Right kidney (tissue), 1 donor: Measurements from ENCODE around the gene RDX.
"Not testable (repeated sequence)": the region's sequence is repeated elsewhere in the genome, so short reads cannot be mapped to it uniquely, and the experiment has no call there.

Experiments used
- DNase-seq: peaks from one replicate; pipeline ENCODE4 v3.0.0-alpha.2; 2016

Gene RDX

DNA sequence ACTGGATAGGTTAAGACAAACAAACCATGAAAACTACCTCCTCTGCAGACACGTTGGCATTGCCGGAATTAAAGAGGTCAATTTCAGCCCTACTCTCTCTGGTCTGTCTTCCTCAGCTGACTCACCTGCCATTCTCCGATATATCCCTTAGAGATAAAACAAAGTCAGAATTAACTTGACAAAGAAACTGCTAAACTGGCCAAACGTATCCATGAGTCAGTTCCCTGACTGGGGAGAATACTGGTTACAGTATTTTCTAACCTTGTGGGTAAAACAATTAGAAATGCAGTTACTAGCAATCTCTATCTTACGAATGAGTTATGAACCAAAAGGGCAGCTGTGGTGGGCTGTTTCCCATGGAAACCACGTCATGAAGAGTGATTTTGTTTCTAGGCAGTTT, 96.2 kb downstream of the RDX start:
- no peak for DNase-seq

DNA sequence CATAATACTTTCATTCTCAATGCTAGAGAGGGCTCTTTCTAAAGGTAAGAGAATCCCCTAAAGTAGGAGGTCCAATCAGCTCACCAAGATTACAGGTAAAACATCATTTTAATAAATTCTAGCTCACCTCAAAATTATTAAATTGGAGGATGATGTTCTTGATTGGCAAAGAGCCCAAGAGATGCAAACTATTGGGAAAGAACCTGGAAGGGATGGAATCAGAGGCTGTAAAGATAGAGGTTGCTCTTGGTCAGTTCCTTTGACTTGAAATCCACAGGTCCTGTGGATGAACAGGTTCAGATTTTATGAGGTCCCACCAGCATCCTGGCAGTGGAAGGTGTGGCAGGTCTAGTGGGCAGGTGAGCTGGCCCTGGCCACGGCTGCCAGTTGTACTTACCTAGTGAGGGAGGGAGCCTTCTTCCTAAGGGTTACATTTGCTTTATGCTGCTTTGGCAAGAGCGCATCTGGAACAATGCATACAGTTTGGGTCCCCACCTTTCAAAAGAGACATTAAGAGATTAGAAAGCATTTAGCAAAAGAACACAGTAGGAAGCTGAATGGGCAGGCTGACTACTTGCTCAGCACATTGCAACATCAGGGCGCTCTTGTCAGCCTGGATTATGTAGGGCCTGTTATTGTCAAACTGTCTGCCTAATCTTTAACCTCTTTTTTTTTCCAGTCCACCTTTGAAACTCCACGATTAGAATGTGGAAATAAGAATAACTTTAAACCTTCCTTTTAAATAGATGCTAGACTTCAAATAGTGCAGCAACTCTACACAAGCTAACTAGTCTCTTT, 97.0 kb downstream of the RDX start:
- DNase-seq: no peak

DNA sequence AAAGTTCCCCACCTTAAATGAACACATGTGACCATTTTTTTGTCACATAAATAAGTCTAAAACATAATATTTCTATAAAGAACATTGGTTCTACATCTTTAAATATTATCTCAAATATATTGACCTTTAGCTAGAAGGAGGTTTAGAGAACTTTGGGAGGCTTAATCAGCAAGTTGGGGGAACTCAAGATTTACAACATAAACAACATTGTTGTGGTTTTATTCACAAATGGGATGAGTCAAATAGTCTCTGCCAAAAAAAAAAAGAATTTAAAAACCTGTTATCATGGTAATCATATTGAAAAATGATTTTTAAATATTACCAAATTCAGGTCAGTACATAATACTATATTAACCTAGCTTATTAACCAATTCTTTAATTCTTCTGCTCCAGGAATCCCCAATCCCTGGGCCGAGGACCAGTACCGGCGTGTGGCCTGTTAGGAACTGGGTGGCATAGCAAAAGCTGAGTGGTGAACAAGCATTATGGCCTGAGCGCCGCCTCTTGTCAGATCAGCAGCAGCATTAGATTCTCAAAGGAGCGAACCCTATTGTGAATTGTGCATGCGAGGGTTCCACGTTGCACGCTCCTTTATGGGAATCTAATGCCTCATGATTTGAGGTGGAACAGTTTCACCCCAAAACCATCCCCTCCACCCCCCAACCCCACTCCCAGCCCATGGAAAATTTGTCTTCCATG, 98.2 kb downstream of the RDX start:
- DNase-seq: no peak

DNA sequence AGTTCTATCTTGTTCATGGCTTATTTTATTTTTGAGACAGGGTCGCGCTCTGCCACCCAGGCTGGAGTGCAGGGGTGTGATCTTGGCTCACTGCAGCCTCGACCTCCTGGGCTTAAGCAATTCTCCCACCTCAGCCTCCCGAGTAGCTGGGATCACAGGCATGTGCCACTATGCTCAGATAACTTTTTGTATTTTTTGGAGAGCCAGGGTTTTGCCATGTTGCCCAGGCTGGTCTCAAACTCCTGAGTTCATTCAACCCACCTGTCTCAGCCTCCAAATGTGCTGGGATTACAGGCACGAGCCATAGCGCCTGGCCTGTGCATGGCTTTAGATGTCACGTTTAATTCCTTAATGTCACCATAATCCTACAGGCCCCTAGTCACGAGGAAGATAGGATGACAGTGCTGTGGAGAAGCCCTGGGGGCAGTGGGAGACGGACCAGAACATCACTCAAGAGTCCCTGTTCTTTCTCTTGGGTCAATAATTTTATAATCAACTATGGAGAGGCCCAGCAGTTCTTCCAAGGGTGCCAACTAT, 99.5 kb downstream of the RDX start:
- DNase-seq: no peak

DNA sequence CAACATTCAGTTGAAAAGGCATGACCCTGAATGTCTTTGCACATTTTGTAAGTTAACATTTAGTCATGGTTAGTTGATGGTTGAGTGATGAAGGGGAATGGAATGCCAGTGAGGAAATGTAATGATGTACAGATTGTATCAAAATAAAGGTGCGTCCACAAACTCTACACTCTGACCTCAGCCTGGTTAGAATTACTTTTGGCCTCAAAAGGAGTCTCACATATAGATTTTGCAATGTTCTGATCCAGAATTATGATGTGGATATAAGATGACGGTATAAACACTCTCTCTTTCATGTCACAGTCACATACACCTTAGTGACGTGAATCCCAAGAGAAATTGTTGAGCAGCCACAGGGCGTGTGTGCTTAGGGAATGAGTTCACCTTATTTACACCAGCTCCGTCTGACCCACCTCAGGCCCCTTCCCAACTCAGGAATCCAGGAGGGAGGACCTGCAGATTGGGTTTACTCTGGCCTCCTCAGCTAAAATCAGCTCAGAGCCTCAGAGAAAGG, 100.1 kb downstream of the RDX start:
- DNase-seq: no peak

DNA sequence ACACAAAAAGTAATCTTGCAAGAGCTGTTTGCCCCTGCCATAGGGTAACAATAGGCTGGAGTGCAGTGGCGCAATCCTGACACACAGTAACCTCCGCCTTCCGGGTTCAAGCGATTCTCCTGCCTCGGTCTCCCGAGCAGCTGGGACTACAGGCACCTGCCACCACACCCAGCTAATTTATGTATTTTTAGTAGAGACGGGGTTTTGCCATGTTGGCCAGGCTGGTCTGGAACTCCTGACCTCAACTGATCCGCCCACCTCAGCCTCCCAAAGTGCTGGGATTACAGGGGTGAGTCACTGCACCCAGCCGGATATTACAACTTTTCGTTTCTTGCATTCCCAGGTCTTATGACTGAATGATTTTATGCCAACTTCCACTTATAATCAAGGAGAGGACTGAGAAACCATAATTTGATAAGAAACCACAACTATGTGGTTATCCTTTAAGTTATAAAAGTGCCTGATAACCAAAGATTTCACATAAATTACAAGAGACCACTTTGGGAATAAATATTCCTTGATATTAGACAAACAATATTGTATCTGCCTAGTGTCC, 102.1 kb downstream of the RDX start:
- DNase-seq: not testable (repeated sequence)

DNA sequence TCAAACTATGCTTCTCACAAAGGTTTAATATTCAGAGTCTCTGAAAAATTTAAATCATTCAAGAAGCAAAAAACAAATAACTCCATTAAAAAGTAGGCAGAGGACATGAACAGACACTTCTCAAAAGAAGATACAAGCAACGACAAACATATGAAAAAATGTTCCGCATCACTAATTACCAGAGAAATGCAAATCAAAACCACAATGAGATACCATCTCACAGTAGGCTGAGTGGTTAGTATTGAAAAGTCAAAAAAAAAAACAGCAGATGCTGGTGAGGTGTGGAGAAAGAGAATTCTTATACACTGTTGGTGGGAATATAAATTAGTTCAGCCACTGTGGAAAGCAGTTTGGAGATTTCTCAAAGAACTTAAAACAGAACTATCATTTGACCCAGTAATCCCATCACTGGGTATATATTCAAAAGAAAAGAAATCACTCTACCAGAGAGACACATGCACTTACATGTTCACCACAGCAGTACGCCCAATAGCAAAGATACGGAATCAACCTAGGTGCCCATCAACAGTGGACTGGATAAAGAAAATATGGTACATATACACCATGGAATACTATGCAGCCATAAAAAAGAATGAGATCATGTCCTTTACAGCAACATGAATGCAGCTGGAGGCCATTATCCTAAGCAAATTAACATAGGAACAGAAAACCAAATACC, 103.7 kb downstream of the RDX start:
- DNase-seq: not testable (repeated sequence)

DNA sequence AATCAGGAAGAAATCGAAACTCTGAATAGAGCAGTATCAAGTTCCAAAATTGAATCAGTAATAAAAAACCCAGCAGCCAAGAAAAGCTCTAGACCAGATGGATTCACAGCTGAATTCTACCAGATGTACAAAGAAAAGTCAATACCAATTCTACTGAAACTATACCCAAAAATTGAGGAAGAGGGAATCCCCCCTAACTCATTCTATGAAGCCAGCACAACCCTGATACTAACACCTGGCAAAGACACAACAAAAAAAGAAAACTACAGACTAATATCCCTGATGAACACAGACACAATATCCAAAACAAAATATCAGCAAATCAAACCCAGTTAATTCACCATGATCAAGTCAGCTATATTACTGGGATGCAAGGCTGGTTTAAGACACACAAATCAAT, 105.5 kb downstream of the RDX start:
- DNase-seq: no peak

DNA sequence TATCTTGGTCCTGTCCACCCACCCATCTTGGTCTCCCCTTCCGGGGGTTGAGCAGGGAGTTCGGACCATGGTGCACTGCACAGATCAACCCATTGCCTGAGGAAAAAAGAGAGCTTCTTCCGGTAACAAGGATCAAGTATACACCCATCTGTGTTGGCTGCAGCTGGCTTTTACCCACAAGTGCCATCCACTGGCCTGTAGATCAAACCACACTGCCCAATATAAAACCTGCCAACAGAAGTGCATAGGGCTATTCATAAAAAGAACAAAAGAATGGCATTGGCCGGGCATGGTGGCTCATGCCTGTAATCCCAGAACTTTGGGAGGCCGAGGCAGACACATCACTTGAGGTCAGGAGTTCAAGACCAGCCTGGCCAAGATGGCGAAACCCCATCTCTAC, 108.7 kb downstream of the RDX start:
- no peak for DNase-seq

DNA sequence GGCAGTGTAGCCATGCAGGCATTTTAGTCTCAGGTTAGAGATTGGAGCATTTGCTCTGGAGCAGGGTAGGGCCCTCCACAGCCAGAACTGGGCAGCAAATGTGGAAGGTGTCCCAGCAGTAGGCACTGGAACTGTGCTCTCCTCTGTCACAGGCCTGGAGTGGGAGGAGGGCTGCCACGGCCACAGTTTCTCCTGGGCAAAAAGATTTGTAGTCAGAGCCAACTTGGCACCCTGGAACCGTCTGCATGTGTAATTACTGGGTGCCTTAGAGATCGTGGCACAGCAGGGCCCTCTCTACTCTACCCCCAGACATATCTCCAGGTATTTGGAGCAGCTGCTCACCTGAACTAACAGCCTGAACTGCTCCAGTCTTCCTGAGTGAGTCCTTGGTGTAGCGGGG, 109.5 kb downstream of the RDX start:
- DNase-seq: no peak

DNA sequence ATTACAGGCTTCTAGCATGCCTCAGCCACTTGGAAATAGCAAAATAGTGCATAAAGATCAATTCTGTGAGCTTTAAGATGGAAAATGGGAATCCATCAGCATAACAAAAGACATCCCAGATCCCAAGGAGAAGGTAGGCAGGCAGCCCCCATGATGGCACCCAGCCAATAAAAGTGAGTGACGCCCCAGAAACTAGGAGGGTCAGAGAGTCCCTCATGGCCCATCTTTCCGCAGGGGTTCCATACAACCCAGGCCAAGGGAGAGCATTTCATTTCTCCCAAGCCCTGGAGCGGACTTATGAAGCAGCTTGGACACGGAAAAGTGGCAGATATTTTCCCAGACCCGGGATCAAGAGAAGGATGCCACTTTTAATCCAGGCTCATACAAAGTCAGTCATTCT, 110.0 kb downstream of the RDX start:
- DNase-seq: no peak

DNA sequence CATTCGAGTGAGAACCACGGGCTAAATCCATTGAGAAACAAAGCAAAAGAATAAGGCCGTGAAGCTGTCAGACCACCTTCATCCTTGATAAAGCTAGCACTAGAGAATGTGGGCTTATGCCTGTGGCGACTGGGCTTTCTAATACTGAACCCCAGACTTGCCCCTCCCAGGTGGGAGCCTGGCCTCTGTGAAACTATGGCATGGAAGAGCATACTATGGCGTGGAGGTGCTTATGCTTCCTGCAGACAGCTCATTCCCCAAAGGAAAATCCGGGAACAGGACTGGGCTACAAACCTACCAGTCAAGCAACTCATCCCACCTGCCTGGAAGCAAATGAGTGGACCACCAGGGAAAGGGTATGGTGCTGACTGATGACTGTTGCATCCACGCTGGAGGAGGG, 110.8 kb downstream of the RDX start:
- DNase-seq: no peak

DNA sequence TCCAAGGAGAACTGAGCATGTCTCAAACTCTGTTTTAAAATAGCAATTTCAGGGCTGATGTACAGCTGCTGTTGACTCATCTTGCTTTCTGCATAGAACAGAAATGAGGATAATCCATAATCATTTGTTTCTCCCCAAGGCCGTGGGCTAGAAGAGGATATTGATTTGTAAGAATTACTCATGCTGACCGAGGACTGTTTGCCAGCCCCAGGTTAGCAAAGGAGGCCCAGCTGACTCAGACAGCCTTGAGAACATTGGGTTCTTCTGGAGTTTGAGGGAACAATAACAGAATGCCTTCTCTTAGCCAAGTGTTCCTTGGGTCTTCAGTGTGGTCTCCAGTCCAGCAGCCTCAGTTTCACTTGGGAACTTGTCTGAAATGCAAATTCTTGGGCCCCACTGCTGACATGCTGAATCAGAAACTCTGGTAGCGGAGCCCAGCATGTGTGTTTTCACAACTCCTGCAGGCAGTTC, 111.3 kb downstream of the RDX start:
- no peak for DNase-seq

DNA sequence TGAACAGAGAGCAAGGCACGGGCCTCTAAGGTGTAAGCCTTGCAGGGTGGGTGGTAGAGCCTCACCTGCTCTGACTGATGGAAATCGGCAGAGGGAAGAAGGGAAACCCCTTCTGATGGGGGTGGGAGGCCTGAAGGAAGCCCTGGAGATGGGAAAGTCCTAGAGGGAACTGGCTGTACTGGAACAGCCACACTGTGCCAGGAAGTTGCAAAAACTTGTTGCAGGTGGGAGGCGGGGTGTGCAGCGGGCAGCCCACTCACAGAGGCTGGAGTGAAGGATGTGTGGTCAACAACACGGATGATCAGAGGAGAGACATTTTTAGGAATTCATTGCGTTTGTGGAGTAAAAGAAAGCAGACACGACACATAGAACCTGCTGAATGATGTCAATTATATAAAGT, 112.0 kb downstream of the RDX start:
- no peak for DNase-seq

DNA sequence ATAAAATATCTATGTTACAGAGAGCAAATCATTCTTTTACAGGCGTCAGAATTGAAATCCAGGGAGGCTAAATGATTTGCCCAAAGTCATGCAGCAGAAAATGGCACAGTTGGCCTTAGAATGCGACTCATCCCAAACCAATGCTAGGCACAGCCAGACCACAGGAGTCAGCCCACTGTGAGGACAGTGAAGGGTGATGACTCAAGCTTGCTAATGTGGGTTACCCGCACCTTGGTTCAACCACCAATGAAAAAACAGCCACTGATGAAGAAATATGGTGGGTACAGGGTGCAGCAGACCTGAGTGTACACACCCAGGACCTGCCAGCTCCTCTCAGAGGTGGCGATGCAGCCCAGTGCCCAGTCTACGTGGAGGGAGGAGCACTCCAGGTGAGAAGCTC, 113.5 kb downstream of the RDX start:
- DNase-seq: no peak

DNA sequence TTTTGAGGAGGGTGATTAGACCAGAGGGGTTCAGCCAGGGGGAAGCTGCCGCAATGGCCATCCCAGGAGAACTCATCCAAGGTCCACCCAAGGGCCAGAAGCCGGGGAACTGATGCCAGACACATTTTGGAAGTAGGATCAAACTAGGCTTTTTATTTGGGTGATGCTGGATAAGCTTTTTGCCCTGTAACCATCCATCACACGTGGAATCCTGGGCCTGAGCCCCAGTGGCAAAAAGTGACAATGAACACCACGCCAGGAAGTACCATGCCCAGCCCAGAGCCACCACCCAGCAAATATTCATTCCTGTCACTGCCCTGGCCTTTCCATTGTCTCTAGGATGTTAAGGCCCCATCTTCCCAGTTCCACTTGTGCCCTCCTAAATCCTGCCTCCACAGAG, 117.3 kb downstream of the RDX start:
- DNase-seq: no peak

DNA sequence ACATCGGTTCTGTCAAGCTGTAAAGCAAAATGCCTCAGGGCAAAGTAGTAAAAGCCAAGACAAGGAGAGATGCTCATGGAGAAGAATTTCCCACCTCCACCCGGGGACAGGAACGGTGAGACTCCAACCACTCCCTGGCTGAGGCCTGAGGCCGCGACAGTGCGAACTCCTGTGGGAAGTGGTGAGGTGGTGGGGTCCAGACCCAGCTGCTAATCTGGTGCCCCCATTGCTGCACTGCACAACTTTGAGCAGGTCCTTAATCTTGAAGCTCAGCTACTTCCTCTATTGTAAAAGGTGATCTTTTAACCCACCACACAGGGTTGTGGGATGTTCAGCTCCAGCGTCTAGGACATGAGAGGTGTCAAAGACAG, 119.3 kb downstream of the RDX start:
- DNase-seq: no peak

DNA sequence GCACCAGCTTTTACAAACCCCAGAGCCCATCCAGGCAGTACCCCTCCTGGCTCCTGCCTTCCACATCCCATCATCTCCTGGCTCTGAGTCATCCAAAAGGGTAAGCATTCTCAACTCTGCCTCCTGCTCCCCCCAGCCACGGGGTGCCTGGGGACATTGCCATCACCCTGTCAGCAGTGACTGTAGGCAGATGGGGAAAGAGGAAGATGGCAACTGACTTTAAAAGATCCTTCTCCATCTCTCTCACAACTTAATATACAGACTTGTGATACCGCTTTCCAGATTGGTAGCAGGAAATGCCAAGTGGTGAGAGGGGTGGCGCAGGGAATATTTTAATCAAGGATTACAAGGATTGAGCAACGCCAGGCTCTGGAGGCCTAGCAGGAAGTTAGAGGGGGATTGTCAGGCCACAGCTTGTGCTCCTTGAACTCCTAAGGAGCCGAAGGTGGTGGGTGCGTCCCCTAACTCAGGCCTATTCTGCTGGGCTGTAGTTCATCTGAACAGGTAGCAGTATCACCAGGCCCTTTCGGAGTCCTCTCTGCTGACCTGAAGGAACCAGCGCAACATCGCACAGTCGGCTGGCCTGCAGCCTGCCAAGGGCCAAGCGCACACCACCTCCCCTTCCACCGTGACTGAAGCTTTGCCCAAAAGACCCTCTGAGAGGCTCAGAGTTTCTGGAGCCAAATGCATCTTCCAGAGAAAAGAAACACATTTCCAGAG, 119.9 kb downstream of the RDX start:
- DNase-seq: no peak

DNA sequence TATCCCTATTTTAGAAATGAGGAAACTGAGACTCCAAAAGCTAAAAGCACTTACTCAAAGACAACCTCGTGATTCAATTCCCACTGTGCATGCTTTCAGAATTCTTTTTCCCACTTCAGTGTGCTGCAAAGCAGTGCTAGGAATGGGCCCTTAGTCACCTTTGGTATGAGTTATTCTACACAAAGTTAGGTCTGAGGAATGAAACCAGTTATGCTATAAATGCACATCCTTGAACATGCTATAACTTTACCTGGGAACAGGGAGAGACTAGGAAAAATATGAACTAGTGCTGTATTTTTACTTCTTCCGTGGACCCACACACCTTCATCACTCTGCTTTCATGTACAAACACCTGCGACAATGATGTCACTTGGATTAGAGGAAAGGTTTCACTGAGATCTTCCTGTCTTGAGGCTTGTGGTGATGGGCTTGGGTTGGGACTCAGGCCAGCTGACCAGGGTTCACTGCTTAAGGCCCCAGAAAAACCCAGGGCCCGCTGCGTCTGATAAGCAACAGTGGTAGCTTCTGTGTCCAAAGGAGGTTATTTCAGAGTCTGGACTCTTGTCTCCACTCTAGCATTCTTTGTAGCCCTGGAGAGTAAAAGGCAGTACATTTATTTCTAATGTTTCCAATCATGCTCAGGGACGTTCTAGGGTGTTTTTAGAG, 121.6 kb downstream of the RDX start:
- no peak for DNase-seq

DNA sequence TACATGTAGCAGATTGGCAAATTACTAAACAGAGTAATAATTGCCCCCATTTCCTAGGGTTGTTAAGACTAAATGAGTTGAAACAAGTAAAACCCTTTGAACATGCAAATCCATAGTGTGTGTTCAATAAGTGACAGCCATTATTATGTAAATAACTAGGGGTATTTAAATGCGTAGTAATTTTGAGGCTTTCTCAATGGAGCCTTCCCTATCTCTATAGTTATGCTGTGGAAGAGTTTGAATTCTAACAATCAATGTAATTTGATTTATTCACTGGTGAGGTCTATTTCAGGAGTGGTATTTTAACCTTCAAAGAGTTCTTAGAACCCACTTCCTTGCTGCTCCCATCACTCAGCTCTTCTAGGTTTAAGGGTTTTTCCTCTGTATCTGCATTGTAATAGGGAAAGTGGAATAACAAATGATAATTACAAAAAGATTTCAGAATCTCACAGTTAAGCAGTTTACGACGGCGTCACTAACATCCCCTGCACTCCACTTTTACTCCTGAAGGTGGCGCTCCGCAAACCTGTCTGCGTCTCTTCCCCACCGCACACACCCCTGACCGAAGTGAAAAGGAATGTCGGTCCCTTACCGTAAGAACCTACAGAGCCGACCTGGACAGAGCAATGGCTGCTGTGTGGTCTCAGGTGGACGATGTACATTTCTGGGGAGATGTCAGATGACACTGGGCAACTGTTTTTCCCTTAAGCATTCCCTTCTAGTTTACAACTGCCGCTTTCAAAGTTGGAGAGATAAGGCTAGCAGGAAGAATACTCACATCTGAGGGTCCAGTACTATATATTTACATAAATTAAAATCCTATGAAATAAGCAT, 122.4 kb downstream of the RDX start:
- peak; percentile 49 for DNase-seq
